GM19351 (cell line): ENCODE data around the gene SERPINB6.
"Not testable (repeated sequence)": the region's sequence is repeated elsewhere in the genome, so short reads cannot be mapped to it uniquely, and the experiment has no call there.

Source experiments
- ATAC-seq: cut with Tn5 transposase; IDR thresholded peaks from one replicate; pipeline ENCODE4 v1.9.1; 2021; ENCODE audit warnings: mild to moderate bottlenecking, moderate library complexity; ENCODE audit not compliant: unreplicated experiment

SERPINB6 gene

GRCh38 chr6:2971420-2972218 is at the start of gene SERPINB6:
Gene SERPINB6, minus strand, starts transcription at chr6:2971567. Its CDS starts 12,235 bp downstream, at chr6:2959332.
- no peak for ATAC-seq

GRCh38 chr6:3019749-3020320 is 48.5 kb upstream of the SERPINB6 start:
- ATAC-seq: no peak

GRCh38 chr6:3019065-3019464 is 47.7 kb upstream of the SERPINB6 start:
- ATAC-seq: no peak

- no peak for ATAC-seq
Measured at GRCh38 chr6:3017304-3017703, 45.9 kb upstream of the SERPINB6 start.

- ATAC-seq: no peak
Measured at GRCh38 chr6:3016473-3017280, 45.3 kb upstream of the SERPINB6 start.

- ATAC-seq: no peak
Measured at GRCh38 chr6:3015144-3015543, 43.8 kb upstream of the SERPINB6 start.

- ATAC-seq: no peak
Measured at GRCh38 chr6:3014675-3015066, 43.3 kb upstream of the SERPINB6 start.

- no peak for ATAC-seq
Measured at GRCh38 chr6:3013901-3014674, 42.7 kb upstream of the SERPINB6 start.

GRCh38 chr6:3013486-3013885 is 42.1 kb upstream of the SERPINB6 start:
- no peak for ATAC-seq

- no peak for ATAC-seq
Measured at GRCh38 chr6:3011592-3011991, 40.2 kb upstream of the SERPINB6 start.

GRCh38 chr6:3011158-3011557 is 39.8 kb upstream of the SERPINB6 start:
- no peak for ATAC-seq

GRCh38 chr6:3009930-3010329 is 38.6 kb upstream of the SERPINB6 start:
- no peak for ATAC-seq

GRCh38 chr6:3008712-3009265 is 37.4 kb upstream of the SERPINB6 start:
- ATAC-seq: not testable (repeated sequence)

GRCh38 chr6:3007571-3007970 is 36.2 kb upstream of the SERPINB6 start:
- ATAC-seq: no peak

- no peak for ATAC-seq
Measured at GRCh38 chr6:3006476-3006875, 35.1 kb upstream of the SERPINB6 start.

GRCh38 chr6:3005874-3006273 is 34.5 kb upstream of the SERPINB6 start:
- no peak for ATAC-seq

- ATAC-seq: no peak
Measured at GRCh38 chr6:3005077-3005476, 33.7 kb upstream of the SERPINB6 start.

- ATAC-seq: not testable (repeated sequence)
Measured at GRCh38 chr6:3003226-3003625, 31.9 kb upstream of the SERPINB6 start.

- no peak for ATAC-seq
Measured at GRCh38 chr6:3001773-3002293, 30.5 kb upstream of the SERPINB6 start.

GRCh38 chr6:3001146-3001772 is 29.9 kb upstream of the SERPINB6 start:
- ATAC-seq: no peak
